K562 (cell line): ENCODE measurements around the gene CCDC136. TPM values are rescaled to one million over a fixed set of nuclear protein-coding genes. Genes with fewer than 3 reads are reported as not detected.

Experiments
- CBFA2T2 ChIP-seq: fragments of 450-650 bp; conservative IDR thresholded peaks from 2 replicates; pipeline ENCODE4 v1.6.1; 2017; ENCODE audit warnings: mild to moderate bottlenecking
- CCNT2 ChIP-seq: IDR thresholded peaks from 2 replicates; pipeline ENCODE4 v1.6.1; 2011; ENCODE audit warnings: borderline replicate concordance, low read depth, mild to moderate bottlenecking, moderate library complexity, mixed read lengths, low read length; ENCODE audit not compliant: insufficient read length; ENCODE audit errors: extremely low read depth
- CHD4 ChIP-seq: fragments of 200-600 bp; sonication (generic); IDR thresholded peaks from 3 replicates; pipeline ENCODE4 v1.6.1; 2012; ENCODE audit warnings: low read depth, mild to moderate bottlenecking, mixed read lengths, low read length, inconsistent platforms; ENCODE audit not compliant: insufficient read depth, insufficient replicate concordance, poor library complexity, severe bottlenecking
- COPS2 ChIP-seq: fragments of 450-650 bp; conservative IDR thresholded peaks from 2 replicates; pipeline ENCODE4 v1.6.1; 2016; ENCODE audit warnings: mild to moderate bottlenecking, moderate library complexity
- GTF2F1 ChIP-seq: IDR thresholded peaks from 2 replicates; pipeline ENCODE4 v1.6.1; 2011; ENCODE audit warnings: low read depth, low read length, improper control_type of control experiment
- KLF1 ChIP-seq: fragments of 450-650 bp; IDR thresholded peaks from 2 replicates; pipeline ENCODE4 v1.6.1; 2016; ENCODE audit warnings: missing genetic modification characterization, missing compliant biosample characterization
- L3MBTL2 ChIP-seq: fragments of 450-650 bp; IDR thresholded peaks from 2 replicates; pipeline ENCODE4 v1.6.1; 2016; ENCODE audit warnings: mild to moderate bottlenecking, moderate library complexity
- MYNN ChIP-seq, 2 experiments: sonication (generic); formaldehyde crosslinking in 1 of 2; IDR thresholded peaks; 2 replicates each; pipeline versions ENCODE4 v1.5.0 to v1.6.1; 2016 to 2020; ENCODE audit warnings: antibody characterized with exemption in 1 of 2, missing genetic modification reagents in 1 of 2
- NFE2L1 ChIP-seq: fragments of 450-650 bp; IDR thresholded peaks from 2 replicates; pipeline ENCODE4 v1.6.1; 2016; ENCODE audit warnings: missing genetic modification characterization, low read depth, mild to moderate bottlenecking, missing compliant biosample characterization, moderate library complexity, borderline replicate concordance
- PML ChIP-seq: IDR thresholded peaks from 2 replicates; pipeline ENCODE4 v1.6.1; 2012; ENCODE audit warnings: low read length, inconsistent platforms
- RAD21 ChIP-seq, 2 experiments: fragments of 250-450 bp in 1 of 2; fragments of 450-650 bp in 1 of 2; sonication (Bioruptor Pico) in 1 of 2; formaldehyde crosslinking in 1 of 2; IDR thresholded peaks in 1 of 2; conservative IDR thresholded peaks in 1 of 2; 2 replicates each; pipeline versions ENCODE4 v1.4.0 to v1.8.0; 2020 to 2022; ENCODE audit warnings: mild to moderate bottlenecking in 2 of 2, moderate library complexity in 1 of 2
- STAG1 ChIP-seq: sonication (generic); formaldehyde crosslinking; IDR thresholded peaks from 2 replicates; pipeline ENCODE4 v1.5.0; 2020; ENCODE audit warnings: missing genetic modification reagents, borderline replicate concordance
- TEAD1 ChIP-seq, 2 experiments: fragments of 450-650 bp in 1 of 2; sonication (generic) in 1 of 2; formaldehyde crosslinking; IDR thresholded peaks; 2 replicates each; pipeline versions ENCODE4 v1.4.0 to v1.8.0; 2020 to 2022; ENCODE audit warnings: mild to moderate bottlenecking in 2 of 2, missing genetic modification reagents in 1 of 2
- TEAD4 ChIP-seq, 2 experiments: sonication (generic) in 1 of 2; formaldehyde crosslinking in 1 of 2; IDR thresholded peaks; 2 replicates each; pipeline versions ENCODE4 v1.6.1 to v1.8.0; 2012 to 2022; ENCODE audit warnings: borderline replicate concordance in 1 of 2, inconsistent platforms in 1 of 2, low read length in 1 of 2, mild to moderate bottlenecking in 1 of 2, missing genetic modification reagents in 1 of 2
- ZBTB26 ChIP-seq: fragments of 450-650 bp; formaldehyde crosslinking; IDR thresholded peaks from 2 replicates; pipeline ENCODE4 v1.4.0; 2022; ENCODE audit warnings: missing genetic modification characterization
- ZEB2 ChIP-seq: fragments of 450-650 bp; IDR thresholded peaks from 2 replicates; pipeline ENCODE4 v1.6.1; 2016
- ZFP91 ChIP-seq: sonication (generic); formaldehyde crosslinking; IDR thresholded peaks from 2 replicates; pipeline ENCODE4 v1.8.0; 2022; ENCODE audit warnings: mild to moderate bottlenecking, missing genetic modification reagents
- ZNF41 ChIP-seq: fragments of 250-450 bp; sonication (Bioruptor Pico); conservative IDR thresholded peaks from 2 replicates; pipeline ENCODE4 v1.4.0; 2020; ENCODE audit warnings: mild to moderate bottlenecking
- polyA plus RNA-seq, 8 experiments: library from polyadenylated mRNA; depleted of rRNA in 4 of 8; stranded (reverse) in 5 of 8; unstranded in 3 of 8; fragments of >200 nt; fragmentation: Nextera tagmentation in 2 of 8; fragmentation: Illumina TruSeq in 1 of 8; extraction: Ambion mirVana in 2 of 8; extraction: Trizol in 1 of 8; gene quantifications; 2 replicates each; pipeline versions ENCODE4 v1.2.1 to v1.2.3, GENCODE V29; 2011 to 2014; ENCODE audit warnings: inconsistent platforms in 1 of 8, missing spikeins in 1 of 8
- total RNA-seq, 7 experiments: library from RNA; depleted of rRNA in 6 of 7; stranded (reverse); fragments of >200 nt in 6 of 7; fragmentation: Illumina TruSeq in 2 of 7; extraction: Trizol in 2 of 7; gene quantifications; 2 replicates each; pipeline versions ENCODE4 v1.2.1 to v1.2.3, GENCODE V29; 2011 to 2021; ENCODE audit warnings: low replicate concordance in 1 of 7
- TF ChIP-seq, protein P1 (sequence below): fragments of 450-650 bp; IDR thresholded peaks from 2 replicates; pipeline ENCODE4 v1.6.1; 2017; ENCODE audit warnings: antibody characterized with exemption, mild to moderate bottlenecking

Gene CCDC136
- total and polyA plus RNA-seq, 9 of the 15 experiments (the other 6 are each of a cell fraction or from before 2014, with no cell fraction given), result 2.4 to 40.8 (median 26.5) TPM

DNA sequence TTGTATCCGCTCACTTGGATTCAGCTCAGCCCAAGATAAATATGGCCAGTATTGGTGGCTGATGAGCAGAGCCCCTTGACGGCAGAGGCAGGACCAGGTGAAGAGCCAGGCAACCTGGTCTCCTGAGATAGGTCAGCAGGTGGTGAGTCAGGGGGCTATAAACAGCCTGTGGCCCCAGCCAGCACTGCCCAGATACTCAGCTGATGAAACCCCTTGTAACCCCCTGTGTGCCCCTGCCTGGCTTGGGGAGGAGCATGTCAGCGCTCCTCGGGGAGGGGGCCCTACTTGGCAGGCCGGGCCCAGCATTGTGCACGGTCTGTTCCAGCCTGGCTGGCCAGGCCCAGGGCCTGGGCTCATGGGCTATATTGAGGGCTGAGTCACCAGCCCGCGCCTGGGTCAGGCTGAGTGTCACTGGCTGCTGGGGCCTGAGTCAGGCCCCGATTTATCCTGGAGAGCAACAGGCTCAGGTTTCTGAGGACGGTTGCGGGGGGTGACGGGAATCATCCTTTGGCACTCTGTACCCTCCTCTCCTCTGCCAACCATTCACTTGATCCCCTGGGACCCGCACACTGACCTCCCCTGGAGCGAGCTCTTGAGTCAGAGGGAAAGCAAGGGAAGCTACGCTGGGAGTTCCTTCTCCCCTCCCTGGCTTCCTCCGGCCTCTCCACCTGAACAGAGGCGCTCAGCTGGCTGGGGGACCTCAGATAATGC is 35.6 kb downstream of the CCDC136 start (continued):
- TF ChIP-seq RAD21 (CRISPR knock-in tag; conservative IDR thresholded peaks at IDR 0.05 in 1 of 2, IDR thresholded peaks at IDR 0.05 in 1 of 2), result 0 out of 4 replicates have a peak, but pooled peaks of 1 of the 2 experiments have one; percentile 5
- TF ChIP-seq TEAD4 (IDR thresholded peaks at IDR 0.05; ENCODE audit: low read length), result peak; percentile 52; the same call in 1 of the 2 replicates
- no peak for TF ChIP-seq TEAD4 (CRISPR knock-in tag; IDR thresholded peaks at IDR 0.05; ENCODE audit: borderline replicate concordance)
- TF ChIP-seq ZNF41 (CRISPR knock-in tag), result no peak; the same call in 1 of the 2 replicates
- peak; percentile 81 for TF ChIP-seq L3MBTL2
- TF ChIP-seq CBFA2T2, result peak; percentile 75
- TF ChIP-seq, protein P1, sequence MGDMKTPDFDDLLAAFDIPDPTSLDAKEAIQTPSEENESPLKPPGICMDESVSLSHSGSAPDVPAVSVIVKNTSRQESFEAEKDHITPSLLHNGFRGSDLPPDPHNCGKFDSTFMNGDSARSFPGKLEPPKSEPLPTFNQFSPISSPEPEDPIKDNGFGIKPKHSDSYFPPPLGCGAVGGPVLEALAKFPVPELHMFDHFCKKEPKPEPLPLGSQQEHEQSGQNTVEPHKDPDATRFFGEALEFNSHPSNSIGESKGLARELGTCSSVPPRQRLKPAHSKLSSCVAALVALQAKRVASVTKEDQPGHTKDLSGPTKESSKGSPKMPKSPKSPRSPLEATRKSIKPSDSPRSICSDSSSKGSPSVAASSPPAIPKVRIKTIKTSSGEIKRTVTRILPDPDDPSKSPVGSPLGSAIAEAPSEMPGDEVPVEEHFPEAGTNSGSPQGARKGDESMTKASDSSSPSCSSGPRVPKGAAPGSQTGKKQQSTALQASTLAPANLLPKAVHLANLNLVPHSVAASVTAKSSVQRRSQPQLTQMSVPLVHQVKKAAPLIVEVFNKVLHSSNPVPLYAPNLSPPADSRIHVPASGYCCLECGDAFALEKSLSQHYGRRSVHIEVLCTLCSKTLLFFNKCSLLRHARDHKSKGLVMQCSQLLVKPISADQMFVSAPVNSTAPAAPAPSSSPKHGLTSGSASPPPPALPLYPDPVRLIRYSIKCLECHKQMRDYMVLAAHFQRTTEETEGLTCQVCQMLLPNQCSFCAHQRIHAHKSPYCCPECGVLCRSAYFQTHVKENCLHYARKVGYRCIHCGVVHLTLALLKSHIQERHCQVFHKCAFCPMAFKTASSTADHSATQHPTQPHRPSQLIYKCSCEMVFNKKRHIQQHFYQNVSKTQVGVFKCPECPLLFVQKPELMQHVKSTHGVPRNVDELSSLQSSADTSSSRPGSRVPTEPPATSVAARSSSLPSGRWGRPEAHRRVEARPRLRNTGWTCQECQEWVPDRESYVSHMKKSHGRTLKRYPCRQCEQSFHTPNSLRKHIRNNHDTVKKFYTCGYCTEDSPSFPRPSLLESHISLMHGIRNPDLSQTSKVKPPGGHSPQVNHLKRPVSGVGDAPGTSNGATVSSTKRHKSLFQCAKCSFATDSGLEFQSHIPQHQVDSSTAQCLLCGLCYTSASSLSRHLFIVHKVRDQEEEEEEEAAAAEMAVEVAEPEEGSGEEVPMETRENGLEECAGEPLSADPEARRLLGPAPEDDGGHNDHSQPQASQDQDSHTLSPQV, result peak; percentile 85
- no peak for TF ChIP-seq STAG1 (CRISPR knock-in tag)
- TF ChIP-seq MYNN (IDR thresholded peaks at IDR 0.05), result peak; percentile 77
- TF ChIP-seq MYNN (CRISPR knock-in tag; IDR thresholded peaks at IDR 0.05), result no peak
- TF ChIP-seq ZBTB26, result no peak
- no peak for TF ChIP-seq GTF2F1
- TF ChIP-seq PML, result peak; percentile 46; the same call in 1 of the 2 replicates
- TF ChIP-seq TEAD1 (CRISPR knock-in tag; IDR thresholded peaks at IDR 0.05), result 0 out of 4 replicates have a peak, but pooled peaks of 1 of the 2 experiments have one; percentile 18
- TF ChIP-seq KLF1, result 0 out of 2 replicates have a peak, but pooled peaks have one; percentile 41
- TF ChIP-seq CHD4, result no peak
- peak; percentile 83 for TF ChIP-seq CCNT2
- TF ChIP-seq ZEB2, result peak; percentile 98
- TF ChIP-seq NFE2L1 (tag), result no peak
- no peak for TF ChIP-seq COPS2
- peak; percentile 30; the same call in 1 of the 2 replicates for TF ChIP-seq ZFP91
